Measurements from ENCODE around the gene VSTM4. TPM values are rescaled to one million over a fixed set of nuclear protein-coding genes. Genes with fewer than 3 reads are reported as not detected.

Gene VSTM4
- polyA plus RNA-seq, 3 donors: 13.4 to 16.6 (median 15.9) TPM

GRCh38 chr10:48981310-48981907 is 133.9 kb downstream of the VSTM4 start:
- no peak for DNase-seq (ENCODE audit: low read depth in 3 of 3, low spot score in 2 of 3)

- no peak for DNase-seq (ENCODE audit: low read depth in 3 of 3, low spot score in 2 of 3)
These were observed 137.0 kb downstream of the VSTM4 start for GRCh38 chr10:48978318-48978717.

GRCh38 chr10:48976196-48976595 is 139.1 kb downstream of the VSTM4 start:
- no peak for DNase-seq (ENCODE audit: low read depth in 3 of 3, low spot score in 2 of 3)

GRCh38 chr10:48974510-48975156 is 140.7 kb downstream of the VSTM4 start:
- DNase-seq (ENCODE audit: low read depth in 3 of 3, low spot score in 2 of 3): no peak

- no peak for DNase-seq (ENCODE audit: low read depth in 3 of 3, low spot score in 2 of 3)
These were observed 142.3 kb downstream of the VSTM4 start for GRCh38 chr10:48973065-48973464.

GRCh38 chr10:48970654-48971053 is 144.7 kb downstream of the VSTM4 start:
- DNase-seq (ENCODE audit: low read depth in 3 of 3, low spot score in 2 of 3): no peak

- DNase-seq (ENCODE audit: low read depth in 3 of 3, low spot score in 2 of 3): no peak
These were observed 145.3 kb downstream of the VSTM4 start for GRCh38 chr10:48970046-48970445.

- no peak for DNase-seq (ENCODE audit: low read depth in 3 of 3, low spot score in 2 of 3)
These were observed 147.3 kb downstream of the VSTM4 start for GRCh38 chr10:48968036-48968435.

GRCh38 chr10:48965460-48965859 is 149.9 kb downstream of the VSTM4 start:
- DNase-seq (ENCODE audit: low read depth in 3 of 3, low spot score in 2 of 3): no peak

Other genes with a start within 250 kb of the VSTM4 start
- gene LRRC18, start 175.7 kb downstream of the VSTM4 start, polyA plus RNA-seq (ENCODE audit: insufficient read length in 3 of 3): under 1 TPM; 0.16 to 0.22 (median 0.17) TPM
- gene FAM170B, start 18.5 kb upstream of the VSTM4 start, polyA plus RNA-seq (ENCODE audit: insufficient read length in 3 of 3): not detected
- gene TMEM273, start 72.9 kb upstream of the VSTM4 start, polyA plus RNA-seq (ENCODE audit: insufficient read length in 3 of 3): 1 to 10 TPM; 2.2 to 3.3 (median 2.8) TPM
- gene C10orf71, start 183.6 kb upstream of the VSTM4 start, polyA plus RNA-seq (ENCODE audit: insufficient read length in 3 of 3): under 1 TPM; 0.08 to 0.19 (median 0.15) TPM